HCEC 1CT (cell line): ENCODE measurements around the gene DEK.
"Not testable (repeated sequence)": the region's sequence is repeated elsewhere in the genome, so short reads cannot be mapped to it uniquely, and the experiment has no call there.

Experiments
- DNase-seq: peaks from one replicate; pipeline ENCODE4 v3.0.0-alpha.2; 2017

Gene DEK

DNA sequence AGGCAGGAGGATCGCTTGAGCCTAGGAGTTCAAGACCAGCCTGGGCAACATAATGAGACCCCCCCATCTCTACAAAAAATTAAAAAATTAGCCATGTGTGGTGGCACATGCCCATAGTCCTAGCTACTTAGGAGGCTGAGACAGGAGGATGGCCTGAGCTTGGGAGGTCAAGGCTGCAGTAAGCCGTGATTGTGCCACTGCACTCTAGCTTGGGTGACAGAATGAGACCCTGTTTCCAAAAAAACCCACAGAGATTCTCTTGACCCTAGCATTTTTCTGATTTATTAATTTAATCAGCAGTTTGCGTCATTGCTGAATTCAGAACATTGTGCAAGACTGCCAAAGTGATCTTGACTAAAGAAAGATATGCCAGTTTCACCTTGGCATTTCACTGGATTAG lies 72.3 kb downstream of the DEK start:
- no peak for DNase-seq

DNA sequence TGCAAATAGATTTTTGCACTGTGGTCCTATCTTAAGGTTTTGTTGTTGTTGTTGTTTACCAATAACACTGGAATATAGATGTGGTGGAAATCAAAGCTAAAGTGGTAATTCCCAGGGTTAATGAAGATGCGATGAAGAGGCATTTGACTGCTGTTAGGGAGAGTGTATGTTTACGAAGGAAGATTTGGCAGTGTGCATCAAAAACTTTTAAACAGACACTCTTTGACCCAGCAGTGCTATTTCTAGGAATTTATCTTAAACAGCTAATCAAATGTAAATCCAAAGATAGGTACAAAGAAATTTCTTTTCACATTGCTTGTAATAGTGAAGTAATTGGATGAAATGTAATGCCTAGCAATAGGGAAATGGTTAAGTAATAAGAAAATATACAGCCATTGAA lies 75.1 kb downstream of the DEK start:
- no peak for DNase-seq

DNA sequence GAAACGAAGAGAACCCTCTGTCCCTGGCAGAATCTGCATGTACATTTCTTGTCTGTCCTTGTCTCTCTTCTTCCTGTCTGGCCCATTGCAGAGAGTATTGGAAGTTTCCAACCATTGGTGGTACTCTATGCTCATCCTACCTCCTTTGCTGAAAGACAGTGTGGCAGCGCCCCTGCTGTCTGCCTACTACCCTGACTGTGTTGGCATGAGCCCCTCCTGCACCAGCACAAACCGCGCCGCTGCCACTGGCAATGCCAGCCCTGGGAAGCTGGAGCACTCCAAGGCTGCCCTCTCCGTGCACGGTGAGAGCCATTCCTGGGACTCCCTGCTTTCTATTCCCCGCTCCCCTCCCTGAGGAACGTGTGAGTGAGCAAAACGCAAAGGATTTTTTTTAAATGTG lies 76.6 kb downstream of the DEK start:
- no peak for DNase-seq

DNA sequence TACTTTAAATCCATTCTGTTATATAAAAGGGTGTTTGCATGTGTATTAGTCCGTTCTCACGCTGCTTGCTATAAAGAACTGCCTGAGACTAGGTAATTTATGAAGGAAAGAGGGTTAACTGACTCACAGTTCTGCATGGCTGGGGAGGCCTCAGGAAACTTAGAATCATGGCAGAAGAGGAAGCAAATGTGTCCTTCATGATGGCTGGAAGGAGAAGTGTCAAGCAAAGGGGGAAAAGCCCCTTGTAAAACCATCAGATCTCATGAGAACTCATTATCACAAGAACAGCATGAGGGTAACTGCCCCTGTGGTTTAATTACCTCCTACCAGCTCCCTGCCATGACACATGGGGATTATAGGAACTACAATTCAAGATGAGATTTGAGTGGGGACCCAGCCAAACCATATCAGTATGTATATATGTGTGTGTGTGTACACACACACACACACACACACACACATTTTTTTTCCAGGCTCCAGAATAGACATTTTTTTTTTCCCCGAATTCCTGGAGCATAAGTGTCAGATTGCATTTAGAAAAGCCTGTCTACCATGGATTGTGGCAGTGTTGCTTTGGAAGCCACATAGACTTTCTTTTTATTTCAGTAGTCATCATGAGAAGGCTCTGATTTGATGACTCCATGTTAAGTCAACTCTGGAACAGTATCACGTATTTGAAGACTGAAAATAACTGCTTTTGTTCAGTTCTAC lies 77.6 kb downstream of the DEK start:
- no peak for DNase-seq

GRCh38 chr6:18186033-18186432 lies 78.3 kb downstream of the DEK start:
- DNase-seq = no peak

GRCh38 chr6:18185624-18186023 lies 78.7 kb downstream of the DEK start:
- no peak for DNase-seq

GRCh38 chr6:18183766-18184165 lies 80.6 kb downstream of the DEK start:
- no peak for DNase-seq

- DNase-seq = no peak
Observed at GRCh38 chr6:18182568-18182967, 81.8 kb downstream of the DEK start.

DNA sequence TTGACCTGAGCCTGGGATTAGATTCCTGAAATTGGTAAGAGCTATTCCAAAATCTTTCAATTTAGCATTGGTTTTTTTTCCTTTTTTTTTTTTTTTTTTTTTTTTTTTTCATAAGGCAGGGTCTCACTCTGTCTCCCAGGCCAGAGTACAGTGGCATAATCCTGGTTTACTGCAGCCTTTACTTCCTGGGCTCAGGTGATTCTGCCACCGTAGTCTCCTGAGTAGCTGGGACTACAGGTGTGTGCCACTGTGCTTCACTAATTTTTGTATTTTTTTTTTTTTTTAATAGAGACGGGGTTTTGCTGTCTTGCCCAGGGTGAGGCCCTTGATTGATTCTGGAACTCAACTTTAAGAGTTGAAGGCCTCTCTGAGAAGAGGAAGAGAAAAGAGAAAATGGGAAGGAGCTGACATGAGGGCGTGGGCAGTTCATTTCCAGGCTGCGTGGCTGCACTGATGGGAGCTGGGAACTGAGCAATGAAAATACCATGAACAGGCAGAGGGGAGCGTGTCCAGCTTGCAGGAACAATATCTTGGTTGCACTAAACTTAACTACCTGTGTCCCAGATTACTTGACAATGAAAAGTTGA lies 84.5 kb downstream of the DEK start:
- DNase-seq = no peak

DNA sequence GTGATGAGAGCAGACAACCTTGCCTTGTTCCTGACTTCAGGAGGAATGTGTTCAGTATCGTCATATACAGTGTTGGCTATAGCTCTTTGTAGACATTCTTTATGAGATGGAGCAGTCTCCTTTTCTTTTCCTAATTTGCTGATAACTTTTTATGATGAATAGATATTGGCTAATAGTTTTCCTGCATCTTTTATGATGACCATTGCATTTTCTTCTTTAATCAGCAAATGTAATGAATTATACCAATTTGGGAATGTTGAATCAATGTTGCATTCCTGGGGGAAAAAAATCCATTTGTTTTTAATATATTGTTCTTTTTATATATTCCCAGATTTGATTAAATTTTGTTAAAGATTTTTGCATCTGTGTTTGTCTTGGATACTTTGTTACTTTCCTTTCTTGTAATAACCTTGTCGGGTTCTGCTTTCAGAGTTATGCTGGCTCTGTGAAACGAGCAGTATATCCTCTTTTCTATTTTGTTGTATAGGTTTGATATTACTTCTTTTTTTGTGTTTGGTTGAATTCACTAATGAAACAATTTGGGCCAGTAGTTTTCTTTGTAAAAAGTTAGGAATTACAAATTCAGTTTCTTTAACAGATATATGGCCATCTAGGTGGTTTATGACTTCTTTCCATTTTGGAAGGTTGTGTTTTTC lies 85.2 kb downstream of the DEK start:
- no peak for DNase-seq

DNA sequence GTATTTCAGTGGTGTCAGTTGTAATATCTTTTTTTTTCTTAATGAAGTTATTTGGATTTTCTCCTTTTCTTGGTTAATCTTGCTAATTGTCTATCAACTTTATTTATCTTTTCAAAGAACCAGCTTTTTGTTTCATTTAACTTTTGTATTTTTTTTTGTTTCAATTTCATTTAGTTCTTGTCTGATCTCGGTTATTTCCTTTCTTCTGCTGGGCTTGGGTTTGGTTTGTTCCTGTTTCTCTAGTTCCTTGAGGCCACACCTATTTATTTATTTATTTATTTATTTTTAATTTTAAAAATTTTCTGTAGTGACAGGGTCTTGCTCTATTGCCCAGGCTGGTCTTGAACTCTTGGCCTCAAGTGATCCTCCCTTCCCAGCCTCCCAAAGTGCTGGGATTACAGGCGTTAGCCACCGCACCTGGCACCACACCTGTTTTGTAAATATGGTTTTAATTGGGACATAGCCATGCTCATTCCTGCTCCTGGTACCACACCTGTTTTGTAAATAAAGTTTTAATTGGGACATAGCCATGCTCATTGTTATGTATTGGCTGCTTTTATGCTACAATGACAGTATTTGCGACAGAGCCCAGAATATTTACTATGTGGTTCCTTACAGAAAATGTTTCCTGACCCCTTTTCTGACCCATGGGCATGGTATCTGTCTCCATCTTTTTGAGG lies 86.9 kb downstream of the DEK start:
- no peak for DNase-seq

DNA sequence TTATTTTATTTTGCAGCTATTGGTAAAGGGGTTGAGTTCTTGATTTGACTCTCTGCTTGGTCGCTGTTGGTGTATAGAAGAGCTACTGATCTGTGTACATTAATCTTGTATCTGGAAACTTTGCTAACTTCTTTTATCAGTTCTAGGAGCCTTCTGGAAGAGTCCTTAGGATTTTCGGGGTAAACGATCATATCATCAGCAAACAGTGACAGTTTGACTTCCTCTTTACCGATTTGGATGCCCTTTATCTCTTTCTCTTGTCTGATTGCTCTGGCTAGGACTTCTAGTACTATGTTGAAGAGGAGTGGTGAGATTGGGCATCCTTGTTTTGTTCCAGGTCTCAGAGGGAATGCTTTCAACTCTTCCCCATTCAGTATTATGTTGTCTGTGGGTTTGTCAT lies 88.1 kb downstream of the DEK start:
- not testable (repeated sequence) for DNase-seq
